ENCODE results near the gene AJUBA.

DNA sequence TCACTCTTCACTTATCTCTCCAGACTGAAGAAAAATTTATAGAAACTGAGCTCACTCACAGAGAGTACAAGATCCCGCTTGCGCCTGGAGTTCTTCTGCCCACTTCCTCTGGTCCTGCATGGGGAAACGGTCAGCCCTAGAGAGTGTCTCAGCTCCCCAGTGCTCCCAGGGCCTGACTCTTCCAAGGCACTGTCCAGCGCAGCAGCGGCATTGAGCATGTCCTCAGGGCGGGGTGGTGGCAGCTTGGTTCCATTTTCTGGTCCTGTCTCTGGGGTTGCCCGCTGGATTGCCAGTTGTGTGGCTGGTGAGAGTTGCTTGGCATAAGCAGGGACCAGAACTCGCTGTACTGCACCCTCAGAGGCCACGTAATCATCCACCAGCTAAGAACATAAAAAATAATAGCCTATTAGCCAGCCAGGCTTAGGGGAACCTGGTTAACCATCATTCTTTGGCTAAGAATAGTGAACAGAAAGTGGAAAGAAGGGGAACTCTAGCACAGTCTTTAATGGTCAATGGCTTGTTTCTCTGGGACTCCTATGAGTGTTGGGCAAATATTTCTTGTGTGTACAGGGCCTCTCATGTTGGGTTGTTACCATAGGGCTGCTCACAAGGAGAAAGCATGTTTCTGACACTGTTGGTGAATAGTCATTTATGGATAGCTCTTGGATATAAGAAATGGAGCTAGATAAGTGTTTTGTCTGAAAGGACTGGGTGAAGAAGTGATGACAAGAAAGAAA is 13.7 kb upstream of the AJUBA start:
- no peak for TF ChIP-seq EZH2phosphoT487 (IDR thresholded peaks at IDR 0.05; ENCODE audit: borderline replicate concordance)
- TF ChIP-seq, protein P1, sequence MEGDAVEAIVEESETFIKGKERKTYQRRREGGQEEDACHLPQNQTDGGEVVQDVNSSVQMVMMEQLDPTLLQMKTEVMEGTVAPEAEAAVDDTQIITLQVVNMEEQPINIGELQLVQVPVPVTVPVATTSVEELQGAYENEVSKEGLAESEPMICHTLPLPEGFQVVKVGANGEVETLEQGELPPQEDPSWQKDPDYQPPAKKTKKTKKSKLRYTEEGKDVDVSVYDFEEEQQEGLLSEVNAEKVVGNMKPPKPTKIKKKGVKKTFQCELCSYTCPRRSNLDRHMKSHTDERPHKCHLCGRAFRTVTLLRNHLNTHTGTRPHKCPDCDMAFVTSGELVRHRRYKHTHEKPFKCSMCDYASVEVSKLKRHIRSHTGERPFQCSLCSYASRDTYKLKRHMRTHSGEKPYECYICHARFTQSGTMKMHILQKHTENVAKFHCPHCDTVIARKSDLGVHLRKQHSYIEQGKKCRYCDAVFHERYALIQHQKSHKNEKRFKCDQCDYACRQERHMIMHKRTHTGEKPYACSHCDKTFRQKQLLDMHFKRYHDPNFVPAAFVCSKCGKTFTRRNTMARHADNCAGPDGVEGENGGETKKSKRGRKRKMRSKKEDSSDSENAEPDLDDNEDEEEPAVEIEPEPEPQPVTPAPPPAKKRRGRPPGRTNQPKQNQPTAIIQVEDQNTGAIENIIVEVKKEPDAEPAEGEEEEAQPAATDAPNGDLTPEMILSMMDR (conservative IDR thresholded peaks at IDR 0.05; ENCODE audit: low read length): no peak
